HG03159 (cell line): ENCODE measurements around the gene TAPT1.

Experiments used
- ATAC-seq: cut with Tn5 transposase; IDR thresholded peaks from one replicate; pipeline ENCODE4 v1.9.1; 2021; ENCODE audit warnings: mild to moderate bottlenecking, moderate library complexity; ENCODE audit not compliant: unreplicated experiment

The TAPT1 gene

GRCh38 chr4:16248605-16249004, 22.3 kb upstream of the TAPT1 start:
- no peak for ATAC-seq

- no peak for ATAC-seq
These were observed 19.0 kb upstream of the TAPT1 start for GRCh38 chr4:16245241-16245640.

- no peak for ATAC-seq
These were observed 17.0 kb upstream of the TAPT1 start for GRCh38 chr4:16243285-16243684.

GRCh38 chr4:16240300-16240699, 14.0 kb upstream of the TAPT1 start:
- no peak for ATAC-seq

- no peak for ATAC-seq
These were observed 12.8 kb upstream of the TAPT1 start for GRCh38 chr4:16239086-16239485.

- ATAC-seq = no peak
These were observed 12.1 kb upstream of the TAPT1 start for GRCh38 chr4:16238327-16238726.

- no peak for ATAC-seq
These were observed 11.4 kb upstream of the TAPT1 start for GRCh38 chr4:16237715-16238114.

- ATAC-seq = no peak
These were observed 10.2 kb upstream of the TAPT1 start for GRCh38 chr4:16236402-16237023.

- ATAC-seq = no peak
These were observed 8.9 kb upstream of the TAPT1 start for GRCh38 chr4:16235209-16235608.

GRCh38 chr4:16233569-16234177, 7.4 kb upstream of the TAPT1 start:
- no peak for ATAC-seq

GRCh38 chr4:16231570-16232245, 5.4 kb upstream of the TAPT1 start:
- ATAC-seq = no peak

- no peak for ATAC-seq
These were observed 4.0 kb upstream of the TAPT1 start for GRCh38 chr4:16230308-16230707.

- no peak for ATAC-seq
These were observed 3.3 kb upstream of the TAPT1 start for GRCh38 chr4:16229604-16230003.

GRCh38 chr4:16227462-16227868, 1.2 kb upstream of the TAPT1 start:
- ATAC-seq = no peak

- ATAC-seq = peak; percentile 35
These were observed 668 bp upstream of the TAPT1 start for GRCh38 chr4:16226816-16227461.

- no peak for ATAC-seq
These were observed 956 bp downstream of the TAPT1 start for GRCh38 chr4:16225167-16225862.

- no peak for ATAC-seq
These were observed 1.8 kb downstream of the TAPT1 start for GRCh38 chr4:16224264-16225166.

GRCh38 chr4:16222957-16223527, 3.2 kb downstream of the TAPT1 start:
- ATAC-seq = no peak

- ATAC-seq = no peak
These were observed 7.3 kb downstream of the TAPT1 start for GRCh38 chr4:16218950-16219349.
